HG03460 (cell line): Measurements from ENCODE around the gene SMTN.

Experiments
- ATAC-seq: cut with Tn5 transposase; IDR thresholded peaks from one replicate; pipeline ENCODE4 v1.9.1; 2021; ENCODE audit not compliant: unreplicated experiment

Gene SMTN

GRCh38 chr22:31148953-31149627, 68.0 kb downstream of the SMTN start:
- no peak for ATAC-seq

- ATAC-seq: no peak
Measured at GRCh38 chr22:31150615-31151014, 69.5 kb downstream of the SMTN start.

GRCh38 chr22:31151872-31152271, 70.8 kb downstream of the SMTN start:
- no peak for ATAC-seq

- no peak for ATAC-seq
Measured at GRCh38 chr22:31153357-31153756, 72.2 kb downstream of the SMTN start.
